H1 (cell line): ENCODE results near the gene DYSF. TPM values are rescaled to one million over a fixed set of nuclear protein-coding genes. Genes with fewer than 3 reads are reported as not detected.

Experiments
- CTCF ChIA-PET: fragments of 300-600 bp; sonication (Branson Sonifier 250); formaldehyde crosslinking; loops from one replicate; lab custom pipeline; 2021; ENCODE audit not compliant: partially characterized antibody; lab: Charles Lee
- POLR2A ChIA-PET: fragments of 300-600 bp; sonication (Branson Sonifier 250); formaldehyde crosslinking; loops from one replicate; lab custom pipeline; 2021; ENCODE audit warnings: inconsistent platforms; ENCODE audit not compliant: partially characterized antibody; lab: Charles Lee
- DNase-seq, 2 experiments: peaks; one replicate each; pipeline versions ENCODE4 v3.0.0 to v3.0.0-alpha.2; 2010 to 2022; ENCODE audit warnings: low spot score in 2 of 2, low read depth in 1 of 2, mixed read lengths in 1 of 2
- FAIRE-seq: peaks from 2 replicates; lab custom pipeline; 2011; peaks lifted over from hg19 to GRCh38; lab: Jason Lieb, UNC
- H2AFZ ChIP-seq: 2 replicates; pipeline ENCODE4 v1.8.1; 2012; ENCODE audit warnings: low read length, inconsistent platforms
- H2AK5ac ChIP-seq: 2 replicates; pipeline ENCODE4 v1.6.1; 2013; ENCODE audit warnings: low read depth, low read length
- H2BK120ac ChIP-seq: replicated peaks from 2 replicates; pipeline ENCODE3; 2013; ENCODE audit warnings: low read depth, low read length, inconsistent platforms
- H2BK12ac ChIP-seq: 2 replicates; pipeline ENCODE4 v1.6.1; 2013; ENCODE audit warnings: low read depth, low read length
- H2BK15ac ChIP-seq: 2 replicates; pipeline ENCODE4 v1.6.1; 2013; ENCODE audit warnings: low read length
- H2BK20ac ChIP-seq: 2 replicates; pipeline ENCODE4 v1.6.1; 2013; ENCODE audit warnings: low read length
- H2BK5ac ChIP-seq: 2 replicates; pipeline ENCODE4 v1.6.1; 2013; ENCODE audit warnings: low read depth, low read length
- H3K14ac ChIP-seq: 2 replicates; pipeline ENCODE4 v1.6.1; 2013; ENCODE audit warnings: inconsistent platforms; ENCODE audit not compliant: insufficient read length
- H3K18ac ChIP-seq: 2 replicates; pipeline ENCODE4 v1.6.1; 2013; ENCODE audit warnings: low read length; ENCODE audit errors: extremely low read depth
- H3K23ac ChIP-seq: 2 replicates; pipeline ENCODE4 v1.6.1; 2013; ENCODE audit warnings: inconsistent platforms; ENCODE audit not compliant: insufficient read length
- H3K23me2 ChIP-seq: 2 replicates; pipeline ENCODE4 v1.6.1; 2013; ENCODE audit warnings: low read depth, low read length
- H3K27ac ChIP-seq: 2 replicates; pipeline ENCODE4 v1.6.1; 2011; ENCODE audit warnings: low read depth, low read length, inconsistent platforms
- H3K27me3 ChIP-seq, 4 experiments: replicated peaks in 1 of 4; 1 replicate in 1 of 4; 2 replicates in 3 of 4; pipeline versions ENCODE4 v1.6.1 to v1.8.1; 2011 to 2013; ENCODE audit warnings: low read length in 3 of 4, mild to moderate bottlenecking in 3 of 4, inconsistent platforms in 2 of 4, mixed read lengths in 2 of 4, moderate library complexity in 1 of 4; ENCODE audit not compliant: control insufficient read depth in 3 of 4, insufficient read depth in 3 of 4; ENCODE audit errors: extremely low read depth in 1 of 4
- H3K36me3 ChIP-seq, 4 experiments: 2 replicates each; pipeline versions ENCODE4 v1.6.1 to v1.8.1; 2011 to 2013; ENCODE audit warnings: mild to moderate bottlenecking in 4 of 4, low read length in 3 of 4, moderate library complexity in 2 of 4, control low read depth in 1 of 4, inconsistent platforms in 1 of 4; ENCODE audit not compliant: insufficient read depth in 4 of 4, control insufficient read depth in 2 of 4
- H3K4ac ChIP-seq: replicated peaks from 2 replicates; pipeline ENCODE3; 2013; ENCODE audit warnings: low read length, low read depth, mixed read lengths, inconsistent platforms; ENCODE audit not compliant: insufficient read length
- H3K4me1 ChIP-seq, 4 experiments: replicated peaks in 1 of 4; 1 replicate in 1 of 4; 2 replicates in 3 of 4; pipeline versions ENCODE4 v1.6.1 to v1.8.1; 2011 to 2013; ENCODE audit warnings: low read length in 3 of 4, inconsistent platforms in 2 of 4, mixed read lengths in 1 of 4; ENCODE audit not compliant: insufficient read depth in 4 of 4, control insufficient read depth in 3 of 4
- H3K4me2 ChIP-seq, 2 experiments: 2 replicates each; pipeline versions ENCODE4 v1.6.1 to v1.8.1; 2011 to 2013; ENCODE audit warnings: low read depth in 2 of 2, low read length in 2 of 2, control low read depth in 1 of 2, inconsistent platforms in 1 of 2, mild to moderate bottlenecking in 1 of 2; ENCODE audit not compliant: insufficient read depth in 1 of 2
- H3K4me3 ChIP-seq, 4 experiments: fragments of 200-600, 300-600 bp in 1 of 4; sonication (generic), shearing (Covaris generic), sonication (Bioruptor Twin) in 1 of 4; 2 replicates each; pipeline versions ENCODE4 v1.5.1 to v1.8.1; 2011 to 2016; ENCODE audit warnings: low read length in 4 of 4, low read depth in 3 of 4, control low read depth in 2 of 4, inconsistent platforms in 2 of 4, mild to moderate bottlenecking in 2 of 4, mixed read lengths in 1 of 4, moderate library complexity in 1 of 4; ENCODE audit not compliant: insufficient read depth in 2 of 4; ENCODE audit errors: extremely low read depth in 1 of 4
- H3K56ac ChIP-seq: replicated peaks from 2 replicates; pipeline ENCODE3; 2013; ENCODE audit warnings: low read depth, mild to moderate bottlenecking, mixed read lengths, low read length, inconsistent platforms; ENCODE audit not compliant: insufficient read length
- H3K79me1 ChIP-seq: 2 replicates; pipeline ENCODE4 v1.6.1; 2013; ENCODE audit warnings: low read depth, low read length, control low read depth
- H3K79me2 ChIP-seq, 2 experiments: 2 replicates each; pipeline versions ENCODE4 v1.6.1 to v1.8.1; 2012 to 2013; ENCODE audit warnings: low read length in 2 of 2, mild to moderate bottlenecking in 2 of 2, inconsistent platforms in 1 of 2; ENCODE audit not compliant: insufficient read depth in 2 of 2, control insufficient read depth in 1 of 2
- H3K9ac ChIP-seq, 4 experiments: replicated peaks in 1 of 4; 1 replicate in 1 of 4; 2 replicates in 3 of 4; pipeline versions ENCODE4 v1.6.1 to v1.8.1; 2011 to 2013; ENCODE audit warnings: low read depth in 3 of 4, low read length in 3 of 4, control low read depth in 2 of 4, mild to moderate bottlenecking in 2 of 4, moderate library complexity in 2 of 4, inconsistent platforms in 1 of 4; ENCODE audit errors: extremely low read depth in 1 of 4
- H3K9me3 ChIP-seq, 2 experiments: 2 replicates each; pipeline versions ENCODE4 v1.6.1 to v1.8.1; 2012 to 2013; ENCODE audit warnings: mild to moderate bottlenecking in 2 of 2, moderate library complexity in 2 of 2, control low read depth in 1 of 2, inconsistent platforms in 1 of 2, low read depth in 1 of 2, low read length in 1 of 2, mixed read lengths in 1 of 2; ENCODE audit not compliant: insufficient read depth in 2 of 2
- H4K20me1 ChIP-seq, 2 experiments: replicated peaks in 1 of 2; 2 replicates each; pipeline versions ENCODE3 to v1.8.1; 2011 to 2013; ENCODE audit warnings: inconsistent platforms in 2 of 2, low read length in 2 of 2, mild to moderate bottlenecking in 1 of 2; ENCODE audit not compliant: insufficient read depth in 2 of 2, control insufficient read depth in 1 of 2
- H4K5ac ChIP-seq: 2 replicates; pipeline ENCODE4 v1.6.1; 2013; ENCODE audit warnings: low read length, low read depth, mixed read lengths, inconsistent platforms; ENCODE audit not compliant: insufficient read length
- H4K8ac ChIP-seq: 2 replicates; pipeline ENCODE4 v1.8.0; 2013; ENCODE audit warnings: mild to moderate bottlenecking, moderate library complexity, low read length, inconsistent platforms; ENCODE audit not compliant: insufficient read depth; ENCODE audit errors: extremely low read depth
- H4K91ac ChIP-seq: replicated peaks from 2 replicates; pipeline ENCODE3; 2013; ENCODE audit warnings: low read length, mixed read lengths, inconsistent platforms; ENCODE audit not compliant: insufficient read length
- ATF2 ChIP-seq: IDR thresholded peaks from 2 replicates; pipeline ENCODE4 v1.6.1; 2012; ENCODE audit warnings: low read length, inconsistent platforms
- BACH1 ChIP-seq: IDR thresholded peaks from 2 replicates; pipeline ENCODE4 v1.6.1; 2012; ENCODE audit warnings: low read length, improper control_type of control experiment
- BRCA1 ChIP-seq: IDR thresholded peaks from 2 replicates; pipeline ENCODE4 v1.6.1; 2012; ENCODE audit warnings: low read depth, low read length, improper control_type of control experiment
- CBX5 ChIP-seq: fragments of 300-800, 300-1000 bp; sonication (generic); IDR thresholded peaks from 2 replicates; pipeline ENCODE4 v1.7.1; 2016; ENCODE audit warnings: antibody characterized with exemption, low read length, low read depth
- SP4 ChIP-seq: IDR thresholded peaks from 2 replicates; pipeline ENCODE4 v1.6.1; 2012; ENCODE audit warnings: low read length, inconsistent platforms
- SRF ChIP-seq: IDR thresholded peaks from 2 replicates; pipeline ENCODE4 v1.6.1; 2011; ENCODE audit warnings: mild to moderate bottlenecking, low read depth, low read length, moderate library complexity
- TCF12 ChIP-seq: IDR thresholded peaks from 2 replicates; pipeline ENCODE4 v1.6.1; 2011; ENCODE audit warnings: low read depth, mild to moderate bottlenecking, low read length
- ZNF274 ChIP-seq: IDR thresholded peaks from 2 replicates; pipeline ENCODE4 v1.7.0; 2012; ENCODE audit warnings: low read length, borderline replicate concordance; ENCODE audit errors: extremely low read depth
- WGBS, 2 experiments: shearing (Covaris generic) in 1 of 2; methylation state at CpG; one replicate each; pipeline versions ENCODE4 v1.1.6 to v1.1.7; 2013 to 2015; ENCODE audit warnings: low lambda C conversion rate in 2 of 2, mixed read lengths in 2 of 2, inconsistent platforms in 1 of 2, low coverage in 1 of 2, missing lambda C conversion rate in 1 of 2; ENCODE audit not compliant: insufficient replicate concordance in 2 of 2, insufficient coverage in 1 of 2, insufficient read length in 1 of 2; ENCODE audit errors: extremely low coverage in 1 of 2, missing lambda C conversion rate in 1 of 2; 5-methylcytosine and 5-hydroxymethylcytosine counted together
- polyA plus RNA-seq, 7 experiments: library from polyadenylated mRNA; depleted of rRNA in 3 of 7; stranded (reverse) in 5 of 7; unstranded in 2 of 7; fragments of >200 nt in 5 of 7; fragments of 200-250 nt in 2 of 7; gene quantifications; 1 replicate in 5 of 7; 2 replicates in 1 of 7; 4 replicates in 1 of 7; pipeline versions ENCODE4 v1.2.1 to v1.2.3, GENCODE V29; 2011 to 2013; ENCODE audit warnings: missing spikeins in 2 of 7, mixed read lengths in 2 of 7
- total RNA-seq: library from RNA; stranded (reverse); fragmentation: NEBNext Ultra II Directional; extraction: Animal tissue kit (Norgen Biotek cat#: 25700); gene quantifications from 2 replicates; pipeline ENCODE4 v1.2.1, GENCODE V29; 2021

DYSF gene
- total and polyA plus RNA-seq, 2 of the 8 experiments (the other 6 are each of a cell fraction or from before 2014, with no cell fraction given): 5.8 to 7.1 TPM

DNA sequence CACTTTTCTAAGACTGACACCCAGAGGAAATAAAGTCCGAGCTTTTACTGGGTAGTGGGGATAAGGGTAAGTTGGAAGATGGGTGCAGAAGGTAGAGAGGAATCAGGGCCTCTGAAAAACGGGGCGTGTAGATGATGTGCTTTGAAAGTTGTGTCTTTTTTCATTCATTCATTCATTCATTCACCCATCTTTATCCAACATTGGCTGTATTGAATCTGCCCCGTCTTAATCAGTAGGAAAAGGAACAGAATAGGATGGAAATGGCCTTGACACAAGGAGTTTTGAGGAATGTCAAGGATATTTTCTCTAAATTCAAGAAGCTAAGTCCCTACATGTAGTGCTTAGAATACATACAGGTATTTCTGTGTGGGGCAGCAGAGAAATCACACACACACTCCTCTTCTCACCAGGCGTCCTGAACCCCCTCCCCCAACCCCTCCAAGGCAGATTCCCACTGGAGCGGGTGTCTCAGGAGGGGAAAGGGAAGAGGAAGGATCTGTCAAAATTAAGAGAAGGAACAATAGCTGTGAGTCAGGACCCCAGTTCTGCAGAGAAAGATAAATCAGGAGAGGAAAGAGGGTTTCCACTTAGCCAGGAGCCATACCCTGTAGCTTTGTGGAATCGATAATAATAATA lies 13.9 kb downstream of the DYSF start:
- WGBS, 2 experiments: 33% methylated on average over 7 of the region's 7 CpGs; no CpG with 5 or more reads in 1 of the 2 experiments
- Histone ChIP-seq H3K79me2 (no peaks in the 10 kb centered on the region), H3K4ac (no peak overlapping the region), H4K5ac (no peak overlapping the region), H3K4me3 (peak overlapping the region; percentile 35 to 62 (median 56); a peak in 7 of 8 replicates), H2AFZ (no peak overlapping the region), H2BK15ac (no peak overlapping the region), H3K9ac (no peak overlapping the region), H4K91ac (no peak overlapping the region), H2BK120ac (no peak overlapping the region), H3K4me1 (peaks cover 0 to 12% (median 4%) of the 10 kb centered on the region in 4 experiments; a peak in 4 of 7 replicates), H3K23ac (no peak overlapping the region), H2BK20ac (no peak overlapping the region), H3K27me3 (peaks cover 36 to 70% (median 70%) of the 10 kb centered on the region in 4 experiments), H2BK12ac (no peak overlapping the region), H3K79me1 (no peaks in the 10 kb centered on the region), H4K8ac (no peak overlapping the region), H3K23me2 (peaks cover 15% of the 10 kb centered on the region; the same call in 1 of the 2 replicates), H4K20me1 (peaks cover 8 to 11% of the 10 kb centered on the region in 2 experiments), H3K36me3 (no peaks in the 10 kb centered on the region), H2AK5ac (no peak overlapping the region), H3K4me2 (peak overlapping the region; percentile 68 to 96), H3K27ac (no peak overlapping the region), H2BK5ac (no peak overlapping the region), H3K56ac (no peak overlapping the region), H3K14ac (no peak overlapping the region), H3K18ac (no peak overlapping the region), H3K9me3 (no peaks in the 10 kb centered on the region)
- POLR2A ChIA-PET: interaction anchor here (1.6 to 7.3 kb wide), 3 partner anchors 12 to 136 kb away, joined by 4 to 51 read pairs (median 4); partner anchors contain the start of genes DYSF and ZNF638
- TF ChIP-seq ZNF274 (no peak), SP4 (no peak), SRF (no peak), TCF12 (no peak), BACH1 (no peak), CBX5 (no peak), ATF2 (no peak), BRCA1 (no peak)
- CTCF ChIA-PET: interaction anchor here (0.6 to 11.9 kb wide), 7 partner anchors 12 to 275 kb away, joined by 3 to 238 read pairs (median 4); partner anchors contain the start of gene DYSF
- no peak for FAIRE-seq
- no peak for DNase-seq
